22Rv1 (cell line): ENCODE measurements around the gene TIMM50.

Experiments used
- CTCF ChIP-seq: fragments of 450-650 bp; IDR thresholded peaks from 2 replicates; pipeline ENCODE4 v1.5.1; 2017; ENCODE audit warnings: mild to moderate bottlenecking
- ZFX ChIP-seq: fragments of 450-650 bp; IDR thresholded peaks from 2 replicates; pipeline ENCODE4 v1.6.1; 2017; ENCODE audit warnings: antibody characterized with exemption, borderline replicate concordance

- no peak for TF ChIP-seq CTCF
- no peak for TF ChIP-seq ZFX
Measured at GRCh38 chr19:39492788-39493187, 12.2 kb downstream of the TIMM50 start.
